HuH-7.5 (cell line): Measurements from ENCODE around the gene SARS2.
A peak's percentile ranks its signal among the peaks of the same experiment; 100 is the strongest.
"Not testable (repeated sequence)": the region's sequence is repeated elsewhere in the genome, so short reads cannot be mapped to it uniquely, and the experiment has no call there.

Experiments
- DNase-seq: peaks from one replicate; pipeline ENCODE4 v3.0.0; 2011; ENCODE audit warnings: low spot score

Gene SARS2

DNA sequence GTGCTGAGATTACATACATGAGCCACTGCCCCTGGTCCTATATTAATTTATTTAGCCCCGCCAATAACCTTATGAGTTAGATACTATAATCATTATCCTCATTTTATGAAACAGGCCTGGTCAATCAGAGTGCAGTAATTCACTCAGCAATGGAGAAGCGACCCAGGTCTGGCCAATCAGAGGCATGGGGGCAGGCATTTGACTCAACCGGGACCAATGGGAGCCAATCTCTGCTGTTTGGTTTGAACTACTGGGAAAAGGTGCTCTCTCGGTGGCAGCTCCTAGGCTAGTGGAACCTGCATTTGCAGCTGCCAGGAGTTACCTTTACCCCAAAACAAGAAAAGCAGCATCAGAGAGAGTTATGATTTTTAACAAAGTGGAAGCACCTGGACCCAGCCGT, 37.7 kb downstream of the SARS2 start:
- DNase-seq = no peak

- DNase-seq = no peak
Observed at GRCh38 chr19:38891771-38892170, 38.8 kb downstream of the SARS2 start.

- DNase-seq = no peak
Observed at GRCh38 chr19:38890686-38891085, 39.9 kb downstream of the SARS2 start.

- DNase-seq = no peak
Observed at GRCh38 chr19:38889803-38890202, 40.8 kb downstream of the SARS2 start.

- DNase-seq = no peak
Observed at GRCh38 chr19:38888876-38889275, 41.7 kb downstream of the SARS2 start.

GRCh38 chr19:38884691-38885090, 45.9 kb downstream of the SARS2 start:
- not testable (repeated sequence) for DNase-seq

GRCh38 chr19:38883286-38883685, 47.3 kb downstream of the SARS2 start:
- DNase-seq = no peak

GRCh38 chr19:38880882-38881609, 49.5 kb downstream of the SARS2 start:
- DNase-seq = no peak

GRCh38 chr19:38880076-38880881, 50.3 kb downstream of the SARS2 start:
- no peak for DNase-seq

DNA sequence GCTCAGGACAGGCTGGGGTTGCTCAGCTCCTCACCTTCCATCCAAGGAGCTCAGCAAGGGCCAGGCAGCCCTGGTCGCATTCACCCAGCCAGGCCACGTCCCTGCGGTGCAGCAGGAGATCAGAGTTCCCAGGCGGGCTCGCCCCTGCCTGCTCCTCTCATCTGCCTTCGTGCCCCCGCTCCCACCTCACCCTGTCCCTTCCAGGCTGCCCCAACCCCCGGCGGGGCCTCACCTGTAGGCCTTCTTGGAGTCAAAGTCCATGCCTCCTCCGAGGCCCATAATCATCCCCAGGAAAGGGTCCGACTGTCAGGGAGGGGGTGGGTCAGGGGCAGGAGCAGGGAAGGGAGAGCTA, 51.2 kb downstream of the SARS2 start:
- no peak for DNase-seq

DNA sequence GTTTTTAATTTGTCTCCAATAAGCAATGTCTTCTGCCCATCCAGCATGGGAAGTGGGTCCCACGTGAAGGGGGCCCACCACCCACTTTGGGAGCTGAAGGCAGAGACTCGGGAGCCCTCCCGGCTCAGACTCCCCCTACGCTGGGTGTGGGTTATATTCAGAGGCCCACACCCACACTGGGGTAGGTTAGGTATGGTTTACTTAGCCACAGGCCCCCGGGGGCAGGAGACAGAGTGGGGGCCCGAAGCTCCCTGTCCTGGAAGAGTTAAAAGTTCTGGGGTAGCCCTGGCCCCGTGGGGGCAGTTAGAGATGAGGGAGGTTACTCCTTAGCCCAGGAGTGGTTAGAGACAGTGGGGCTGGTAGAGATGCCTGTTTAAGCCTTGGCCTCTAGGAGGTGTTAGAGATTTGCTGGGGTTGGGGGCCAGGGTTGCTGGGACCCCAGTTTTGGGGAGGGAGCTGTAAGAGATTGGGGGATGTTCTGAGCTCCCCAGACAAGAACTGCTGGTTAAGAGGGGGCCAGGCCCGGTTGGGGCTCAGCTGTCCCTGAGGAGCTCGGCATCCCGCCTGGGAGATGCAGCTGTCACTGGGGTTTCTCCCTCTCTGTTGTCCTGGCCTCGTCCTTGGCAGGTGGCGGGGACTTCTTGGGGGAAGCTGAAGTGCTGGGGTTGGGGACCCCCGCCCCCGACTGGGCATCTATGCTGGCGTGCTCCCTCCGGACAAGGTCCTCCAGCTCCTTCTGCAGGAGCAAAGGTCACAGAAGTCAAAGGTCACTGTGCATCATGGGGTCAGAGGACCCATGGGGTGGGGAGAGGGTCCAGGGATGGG, 51.8 kb downstream of the SARS2 start:
- no peak for DNase-seq

DNA sequence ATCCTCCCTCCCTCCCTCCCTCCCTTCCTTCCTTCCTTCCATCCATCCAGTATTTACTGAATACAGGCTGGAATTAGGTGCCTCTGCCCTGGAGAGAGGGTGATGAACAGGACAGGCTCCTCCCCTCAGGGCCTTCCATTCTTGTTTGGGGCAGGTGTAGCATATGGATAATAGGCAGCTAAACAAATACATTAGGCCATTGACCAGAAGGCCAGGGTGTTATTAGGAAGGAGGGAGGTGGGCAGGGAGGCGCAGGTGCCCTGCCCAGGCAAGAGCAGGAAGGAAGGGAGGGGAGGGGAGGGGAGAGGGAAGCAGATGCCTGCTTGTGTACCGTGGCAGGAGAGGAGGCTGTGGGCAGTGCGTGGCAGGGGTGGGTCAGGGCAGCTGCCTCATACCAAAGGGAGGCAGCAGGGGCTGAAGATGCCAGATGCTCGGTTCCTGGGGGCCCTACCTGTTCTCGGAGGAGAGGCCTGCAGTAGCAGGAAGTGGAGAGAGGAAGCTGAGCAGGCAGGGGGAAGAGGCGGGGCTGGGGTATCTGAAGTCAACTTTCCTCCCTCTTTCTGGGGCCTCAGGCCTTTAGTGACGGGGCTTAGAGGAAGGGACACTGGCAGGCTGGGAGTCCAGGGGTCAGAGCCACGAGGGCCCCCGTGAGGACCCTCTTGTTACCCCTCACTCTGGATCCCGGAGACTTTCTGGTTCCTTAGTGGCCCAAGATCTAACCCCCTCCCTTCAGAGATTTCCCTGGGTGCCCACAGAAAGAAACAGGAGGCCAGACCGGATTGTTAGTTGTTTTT, 52.6 kb downstream of the SARS2 start, which contains the start of gene RINL:
Gene RINL, minus strand, starts transcription at position 495 of the 794 bp plus-strand sequence. CDS start 1,533 bp downstream, outside the sequence.
- no peak for DNase-seq

DNA sequence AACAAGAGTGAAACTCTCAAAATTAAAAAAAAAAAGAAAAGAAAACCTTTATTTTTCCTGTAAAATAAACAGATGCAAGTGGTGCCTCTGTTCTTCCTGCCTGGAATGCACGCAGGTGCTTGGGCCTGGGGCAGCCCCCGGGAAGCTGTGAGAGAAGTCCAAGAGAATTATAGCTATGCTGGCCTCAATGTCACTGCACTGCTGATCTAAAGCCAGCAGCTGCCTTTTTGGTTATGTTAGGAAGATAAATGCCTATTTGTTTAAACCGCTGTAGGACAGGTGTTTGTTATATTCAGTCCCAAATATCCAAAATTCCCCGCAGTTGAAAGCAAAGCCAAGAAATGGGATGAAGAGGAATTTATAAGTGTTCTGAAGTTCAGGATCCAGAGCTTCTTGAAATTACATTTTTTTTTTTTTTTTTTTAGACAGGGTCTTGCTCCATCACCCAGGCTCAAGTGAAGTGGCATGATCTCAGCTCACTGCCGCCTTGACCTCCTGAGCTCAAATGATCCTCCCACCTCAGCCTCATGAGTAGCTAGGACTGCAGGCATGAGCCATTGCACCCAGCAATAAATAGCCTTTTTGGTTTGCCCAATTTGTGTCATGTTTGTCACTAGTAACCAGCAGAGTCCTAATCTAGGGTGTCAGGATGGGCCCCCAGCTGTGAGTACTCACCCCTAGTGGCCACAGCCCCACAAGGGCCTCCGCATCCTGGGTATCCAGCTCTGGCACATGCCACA, 54.7 kb downstream of the SARS2 start:
- no peak for DNase-seq

DNA sequence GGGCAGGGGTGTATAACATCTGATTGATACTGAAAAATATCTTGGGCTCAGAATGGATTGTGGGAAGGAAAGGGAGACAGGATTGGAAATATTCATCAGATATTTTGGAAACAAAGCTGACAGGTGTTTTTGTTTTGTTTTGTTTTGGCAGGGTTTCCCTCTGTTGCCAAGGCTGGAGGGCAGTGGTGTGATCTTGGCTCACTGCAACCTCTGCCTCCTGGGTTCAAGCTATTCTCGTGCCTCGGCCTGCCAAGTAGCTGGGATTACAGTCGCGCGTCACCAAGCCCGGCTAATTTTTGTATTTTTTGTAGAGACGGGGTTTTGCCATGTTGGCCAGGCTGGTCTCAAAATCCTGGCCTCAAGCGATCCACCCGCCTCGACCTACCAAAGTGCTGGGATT, 57.2 kb downstream of the SARS2 start:
- DNase-seq = not testable (repeated sequence)

DNA sequence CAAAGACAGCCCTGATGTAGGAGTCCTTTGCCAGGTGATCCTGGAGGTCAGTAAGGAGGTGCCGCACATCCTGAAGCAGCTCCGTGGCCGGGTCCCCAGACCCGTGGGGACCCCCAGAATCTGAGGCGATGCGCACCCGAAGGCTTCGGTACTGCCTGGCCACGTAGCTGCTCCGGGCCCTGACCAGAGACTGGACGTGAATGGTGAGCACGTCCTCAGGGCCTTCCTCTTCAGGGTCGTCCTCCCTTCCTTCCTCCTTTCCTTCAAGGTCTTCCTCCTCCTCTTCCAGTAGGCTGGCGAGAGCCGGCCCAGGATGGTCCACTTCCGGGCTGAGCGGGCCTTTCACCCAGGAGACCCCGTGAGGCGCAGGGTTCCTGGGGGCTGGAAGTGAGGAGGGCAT, 60.0 kb downstream of the SARS2 start:
- no peak for DNase-seq

DNA sequence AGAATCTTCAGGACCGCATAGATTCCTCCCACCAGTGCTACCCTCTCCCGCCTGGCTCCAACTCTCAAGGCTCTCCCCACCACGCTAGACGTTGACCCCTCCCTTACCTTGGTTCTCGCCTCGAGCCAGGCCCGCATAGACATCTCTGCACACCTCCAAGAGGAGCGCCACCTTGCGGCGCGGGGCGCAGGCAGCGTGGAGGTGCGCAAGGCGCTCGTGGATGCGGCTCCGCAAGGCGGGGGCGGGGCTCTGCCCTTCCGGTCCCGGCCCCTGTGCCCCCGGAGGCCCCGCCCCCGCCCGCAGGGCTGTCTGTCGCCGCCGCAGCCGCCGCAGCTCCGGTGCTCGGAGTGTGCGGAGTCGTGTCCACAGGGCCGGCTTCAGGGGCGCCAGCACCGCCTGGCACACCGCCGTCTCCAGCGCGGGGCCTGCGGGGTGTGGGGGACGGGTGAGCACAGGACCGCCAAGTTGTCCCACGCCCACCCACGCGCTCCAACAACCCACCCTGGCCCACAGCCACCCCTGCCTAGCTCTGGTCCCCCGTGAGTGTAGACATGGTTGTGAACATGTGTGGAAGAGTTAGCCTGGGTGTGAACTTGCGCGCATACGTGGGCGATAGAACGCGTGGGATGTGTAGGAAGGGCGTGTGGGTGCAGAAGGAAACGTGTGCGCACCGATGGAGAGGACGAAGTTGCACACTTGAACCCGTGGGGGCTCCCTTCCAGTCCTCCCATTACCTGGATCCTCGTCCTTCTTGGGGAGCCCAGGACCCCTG, 60.5 kb downstream of the SARS2 start:
- peak; percentile 88 for DNase-seq

GRCh38 chr19:38869160-38869835, 61.3 kb downstream of the SARS2 start:
- no peak for DNase-seq

GRCh38 chr19:38868551-38868950, 62.0 kb downstream of the SARS2 start:
- DNase-seq = no peak

DNA sequence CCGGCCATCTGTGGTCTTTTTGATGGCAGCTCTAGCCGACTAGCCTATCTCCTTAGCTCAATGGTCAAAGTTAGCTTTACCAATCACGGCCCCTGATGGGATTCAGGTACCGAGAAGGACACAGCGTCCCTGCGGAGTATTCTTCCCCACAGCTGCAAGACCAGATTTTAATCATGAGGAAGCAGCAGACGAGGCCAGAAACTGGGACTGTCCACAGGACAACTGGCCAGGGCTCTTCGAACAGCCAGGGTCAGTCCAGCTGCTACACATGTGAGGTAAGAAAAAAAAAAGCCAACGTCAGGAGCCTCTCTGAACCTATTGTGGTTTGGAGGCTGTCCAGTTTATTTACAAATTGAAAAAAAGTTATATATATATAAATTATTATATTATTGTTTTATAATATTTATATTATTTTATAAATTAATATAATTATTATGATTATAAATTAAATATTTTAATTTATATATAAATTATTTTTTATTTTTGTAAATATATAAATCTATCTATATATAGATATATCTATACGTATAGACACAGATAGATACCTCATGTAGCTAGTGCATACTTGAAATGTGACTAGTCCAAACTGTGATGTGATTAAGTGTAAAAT, 63.3 kb downstream of the SARS2 start:
- DNase-seq = no peak
